ENCODE measurements around the gene RABGAP1L.

GRCh38 chr1:174135211-174135610 lies 24.1 kb upstream of the RABGAP1L start:
- TF ChIP-seq POLR2A (IDR thresholded peaks at IDR 0.05): no peak
- TF ChIP-seq, protein P1, sequence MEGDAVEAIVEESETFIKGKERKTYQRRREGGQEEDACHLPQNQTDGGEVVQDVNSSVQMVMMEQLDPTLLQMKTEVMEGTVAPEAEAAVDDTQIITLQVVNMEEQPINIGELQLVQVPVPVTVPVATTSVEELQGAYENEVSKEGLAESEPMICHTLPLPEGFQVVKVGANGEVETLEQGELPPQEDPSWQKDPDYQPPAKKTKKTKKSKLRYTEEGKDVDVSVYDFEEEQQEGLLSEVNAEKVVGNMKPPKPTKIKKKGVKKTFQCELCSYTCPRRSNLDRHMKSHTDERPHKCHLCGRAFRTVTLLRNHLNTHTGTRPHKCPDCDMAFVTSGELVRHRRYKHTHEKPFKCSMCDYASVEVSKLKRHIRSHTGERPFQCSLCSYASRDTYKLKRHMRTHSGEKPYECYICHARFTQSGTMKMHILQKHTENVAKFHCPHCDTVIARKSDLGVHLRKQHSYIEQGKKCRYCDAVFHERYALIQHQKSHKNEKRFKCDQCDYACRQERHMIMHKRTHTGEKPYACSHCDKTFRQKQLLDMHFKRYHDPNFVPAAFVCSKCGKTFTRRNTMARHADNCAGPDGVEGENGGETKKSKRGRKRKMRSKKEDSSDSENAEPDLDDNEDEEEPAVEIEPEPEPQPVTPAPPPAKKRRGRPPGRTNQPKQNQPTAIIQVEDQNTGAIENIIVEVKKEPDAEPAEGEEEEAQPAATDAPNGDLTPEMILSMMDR (IDR thresholded peaks at IDR 0.05): no peak
- TF ChIP-seq EP300 (IDR thresholded peaks at IDR 0.05): no peak
- TF ChIP-seq POLR2AphosphoS5 (IDR thresholded peaks at IDR 0.05): no peak
